HPDE6-E6E7 (cell line): ENCODE data around the gene ATP6V1B1.

Experiments
- DNase-seq: peaks from one replicate; pipeline ENCODE4 v3.0.0; 2011; ENCODE audit warnings: missing footprints; ENCODE audit errors: extremely low spot score

The ATP6V1B1 gene

GRCh38 chr2:70965506-70965905, 29.8 kb downstream of the ATP6V1B1 start:
- no peak for DNase-seq

GRCh38 chr2:70966681-70967080, 31.0 kb downstream of the ATP6V1B1 start:
- DNase-seq, result no peak

- no peak for DNase-seq
Observed at GRCh38 chr2:70967189-70967588, 31.5 kb downstream of the ATP6V1B1 start.

GRCh38 chr2:70974592-70974991, 38.9 kb downstream of the ATP6V1B1 start:
- DNase-seq, result no peak

GRCh38 chr2:70975237-70975636, 39.5 kb downstream of the ATP6V1B1 start:
- DNase-seq, result no peak

- peak; percentile 33 for DNase-seq
Observed at GRCh38 chr2:70977605-70978205, 42.0 kb downstream of the ATP6V1B1 start.

GRCh38 chr2:70978341-70979179, 42.9 kb downstream of the ATP6V1B1 start, which contains the start of gene ANKRD53:
ANKRD53 (plus strand) TSS chr2:70978630; CDS start chr2:70978646, 16 bp downstream.
- DNase-seq, result no peak

GRCh38 chr2:70979180-70979488, 43.4 kb downstream of the ATP6V1B1 start:
- no peak for DNase-seq

- no peak for DNase-seq
Observed at GRCh38 chr2:70979626-70980025, 43.9 kb downstream of the ATP6V1B1 start.

GRCh38 chr2:70981421-70981820, 45.7 kb downstream of the ATP6V1B1 start:
- no peak for DNase-seq

- no peak for DNase-seq
Observed at GRCh38 chr2:70981866-70982810, 46.4 kb downstream of the ATP6V1B1 start.

- no peak for DNase-seq
Observed at GRCh38 chr2:70982971-70983370, 47.3 kb downstream of the ATP6V1B1 start.

- DNase-seq, result no peak
Observed at GRCh38 chr2:70983506-70984227, 48.0 kb downstream of the ATP6V1B1 start.

GRCh38 chr2:70984228-70984575, 48.5 kb downstream of the ATP6V1B1 start:
- DNase-seq, result no peak

GRCh38 chr2:70984576-70985282, 49.0 kb downstream of the ATP6V1B1 start:
- DNase-seq, result peak; percentile 64

- DNase-seq, result no peak
Observed at GRCh38 chr2:70985283-70985688, 49.6 kb downstream of the ATP6V1B1 start.

GRCh38 chr2:70985956-70986355, 50.3 kb downstream of the ATP6V1B1 start:
- DNase-seq, result no peak

- no peak for DNase-seq
Observed at GRCh38 chr2:70986499-70987189, 50.9 kb downstream of the ATP6V1B1 start.

GRCh38 chr2:70987386-70987785, 51.7 kb downstream of the ATP6V1B1 start:
- no peak for DNase-seq

GRCh38 chr2:70988151-70988550, 52.5 kb downstream of the ATP6V1B1 start:
- no peak for DNase-seq
